Parathyroid adenoma (tissue), 2 donors: ENCODE data around the gene CDH7.

Source experiments
- H2AFZ ChIP-seq: fragments of 300-600 bp; sonication (generic); one replicate; pipeline ENCODE4 v1.7.0; 2017; ENCODE audit warnings: antibody characterized with exemption, mild to moderate bottlenecking
- H3K27ac ChIP-seq: fragments of 300-600 bp; sonication (generic); one replicate; pipeline ENCODE4 v1.7.0; 2017
- H3K27me3 ChIP-seq: fragments of 300-600 bp; sonication (generic); one replicate; pipeline ENCODE4 v1.7.0; 2017; ENCODE audit warnings: low read length; ENCODE audit not compliant: control insufficient read depth, insufficient read depth
- H3K36me3 ChIP-seq: fragments of 300-600 bp; sonication (generic); one replicate; pipeline ENCODE4 v1.7.0; 2017; ENCODE audit warnings: low read length; ENCODE audit not compliant: control insufficient read depth, insufficient read depth
- H3K4me1 ChIP-seq: fragments of 300-600 bp; sonication (generic); one replicate; pipeline ENCODE4 v1.7.0; 2017; ENCODE audit warnings: control low read depth
- H3K4me2 ChIP-seq: fragments of 300-600 bp; sonication (generic); one replicate; pipeline ENCODE4 v1.7.0; 2017; ENCODE audit warnings: low read length
- H3K4me3 ChIP-seq: fragments of 300-600 bp; sonication (generic); one replicate; pipeline ENCODE4 v1.7.0; 2017; ENCODE audit warnings: low read depth, low read length
- H3K79me2 ChIP-seq: fragments of 300-600 bp; sonication (generic); one replicate; pipeline ENCODE4 v1.7.0; 2017; ENCODE audit warnings: control low read depth
- H3K9ac ChIP-seq: fragments of 300-600 bp; sonication (generic); one replicate; pipeline ENCODE4 v1.7.0; 2017; ENCODE audit warnings: mild to moderate bottlenecking
- H3K9me3 ChIP-seq: fragments of 300-600 bp; sonication (generic); one replicate; pipeline ENCODE4 v1.7.0; 2017; ENCODE audit warnings: low read length; ENCODE audit not compliant: control insufficient read depth
- CTCF ChIP-seq: fragments of 300-600 bp; sonication (generic); IDR thresholded peaks from one replicate; pipeline ENCODE4 v1.7.0; 2017; ENCODE audit warnings: antibody characterized with exemption, mild to moderate bottlenecking
- donor health status: primary hyperparathyroidism.

Gene CDH7

DNA sequence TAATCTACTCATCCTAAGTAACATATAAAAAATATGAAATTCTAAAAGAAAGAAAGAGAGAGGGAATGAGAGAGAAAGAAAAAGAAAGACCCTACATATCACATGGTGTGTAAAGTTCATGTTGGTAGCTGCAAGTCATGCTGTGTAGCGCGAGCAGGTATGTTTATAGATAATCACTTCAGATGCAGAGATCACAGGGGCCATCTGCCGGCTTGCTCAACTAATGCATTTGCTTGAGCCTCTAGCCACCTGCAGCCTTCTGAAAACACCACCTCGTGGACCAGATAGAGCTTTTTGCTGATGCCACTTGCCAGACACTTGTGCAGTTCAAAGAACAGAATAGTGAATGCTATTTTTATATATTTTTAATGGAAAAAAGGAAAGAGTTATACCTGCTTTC lies 37.6 kb downstream of the CDH7 start:
- no peak overlapping the region for H3K9ac ChIP-seq
- no peak for TF ChIP-seq CTCF
- H3K4me1 ChIP-seq, result no peaks in the 10 kb centered on the region
- no peak overlapping the region for H3K4me3 ChIP-seq
- H3K9me3 ChIP-seq, result no peaks in the 10 kb centered on the region
- H3K4me2 ChIP-seq, result no peak overlapping the region
- H3K27me3 ChIP-seq, result no peaks in the 10 kb centered on the region
- H3K27ac ChIP-seq, result no peak overlapping the region
- no peaks in the 10 kb centered on the region for H3K36me3 ChIP-seq
- H2AFZ ChIP-seq, result no peak overlapping the region
- no peaks in the 10 kb centered on the region for H3K79me2 ChIP-seq

DNA sequence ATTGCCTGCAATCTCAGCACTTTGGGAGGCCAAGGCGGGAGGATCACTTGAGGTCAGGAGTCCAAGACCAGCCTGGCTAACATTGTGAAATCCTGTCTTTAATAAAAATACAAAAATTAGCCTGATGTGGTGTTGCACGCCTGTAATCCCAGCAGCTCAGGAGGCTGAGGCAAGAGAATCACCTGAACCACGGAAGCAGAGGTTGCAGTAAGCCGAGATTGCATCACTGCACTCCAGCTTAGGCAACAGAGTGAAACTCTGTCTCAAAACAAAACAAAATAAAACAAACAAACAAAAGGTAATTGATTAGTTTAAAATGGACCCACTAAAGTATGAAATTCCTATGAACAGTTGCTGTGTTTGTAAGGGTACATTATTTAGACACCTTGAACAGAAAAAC lies 39.8 kb downstream of the CDH7 start:
- H3K4me3 ChIP-seq, result no peak overlapping the region
- TF ChIP-seq CTCF, result no peak
- H3K79me2 ChIP-seq, result no peaks in the 10 kb centered on the region
- no peak overlapping the region for H3K4me2 ChIP-seq
- no peak overlapping the region for H3K9ac ChIP-seq
- H3K4me1 ChIP-seq, result no peaks in the 10 kb centered on the region
- no peak overlapping the region for H2AFZ ChIP-seq
- H3K9me3 ChIP-seq, result no peaks in the 10 kb centered on the region
- no peak overlapping the region for H3K27ac ChIP-seq
- H3K36me3 ChIP-seq, result no peaks in the 10 kb centered on the region
- H3K27me3 ChIP-seq, result no peaks in the 10 kb centered on the region

DNA sequence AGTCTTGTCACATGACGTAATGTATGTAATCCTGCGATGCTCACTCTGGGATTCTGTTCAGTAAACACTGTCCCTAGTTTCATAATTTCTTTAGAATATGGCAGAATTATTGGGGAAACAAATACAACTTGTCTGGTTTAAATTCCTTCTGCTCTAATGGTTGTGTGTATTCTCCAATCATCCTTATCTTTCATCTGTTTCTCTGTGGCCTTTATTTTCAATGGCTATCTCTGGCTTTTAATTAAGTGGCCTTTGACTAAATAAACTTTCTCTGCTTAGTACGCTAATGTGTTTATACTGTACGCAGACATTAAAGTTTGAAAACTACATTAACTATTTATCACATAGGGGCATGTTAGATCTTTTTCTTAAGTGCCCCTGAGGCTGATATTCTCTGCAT lies 40.9 kb downstream of the CDH7 start:
- no peaks in the 10 kb centered on the region for H3K79me2 ChIP-seq
- H3K27ac ChIP-seq, result no peak overlapping the region
- no peaks in the 10 kb centered on the region for H3K4me1 ChIP-seq
- no peak overlapping the region for H3K4me3 ChIP-seq
- no peaks in the 10 kb centered on the region for H3K36me3 ChIP-seq
- H3K27me3 ChIP-seq, result no peaks in the 10 kb centered on the region
- no peaks in the 10 kb centered on the region for H3K9me3 ChIP-seq
- no peak overlapping the region for H2AFZ ChIP-seq
- H3K4me2 ChIP-seq, result no peak overlapping the region
- TF ChIP-seq CTCF, result no peak
- no peak overlapping the region for H3K9ac ChIP-seq

GRCh38 chr18:65792456-65793074 lies 41.8 kb downstream of the CDH7 start:
- H3K4me1 ChIP-seq, result no peaks in the 10 kb centered on the region
- no peaks in the 10 kb centered on the region for H3K79me2 ChIP-seq
- H3K4me3 ChIP-seq, result no peak overlapping the region
- H3K4me2 ChIP-seq, result no peak overlapping the region
- H3K9me3 ChIP-seq, result no peaks in the 10 kb centered on the region
- no peak overlapping the region for H3K9ac ChIP-seq
- H3K36me3 ChIP-seq, result no peaks in the 10 kb centered on the region
- no peaks in the 10 kb centered on the region for H3K27me3 ChIP-seq
- no peak overlapping the region for H2AFZ ChIP-seq
- H3K27ac ChIP-seq, result no peak overlapping the region
- TF ChIP-seq CTCF, result no peak

- Histone ChIP-seq H3K9ac (no peak overlapping the region), H2AFZ (no peak overlapping the region), H3K79me2 (no peaks in the 10 kb centered on the region), H3K4me1 (no peaks in the 10 kb centered on the region), H3K9me3 (no peaks in the 10 kb centered on the region), H3K4me3 (no peak overlapping the region), H3K4me2 (no peak overlapping the region), H3K27me3 (no peaks in the 10 kb centered on the region), H3K27ac (no peak overlapping the region), H3K36me3 (no peaks in the 10 kb centered on the region)
- TF ChIP-seq CTCF, result no peak
Observed at GRCh38 chr18:65808759-65809158, 57.9 kb downstream of the CDH7 start.
